ENCODE results near the gene MGRN1.

Gene MGRN1

DNA sequence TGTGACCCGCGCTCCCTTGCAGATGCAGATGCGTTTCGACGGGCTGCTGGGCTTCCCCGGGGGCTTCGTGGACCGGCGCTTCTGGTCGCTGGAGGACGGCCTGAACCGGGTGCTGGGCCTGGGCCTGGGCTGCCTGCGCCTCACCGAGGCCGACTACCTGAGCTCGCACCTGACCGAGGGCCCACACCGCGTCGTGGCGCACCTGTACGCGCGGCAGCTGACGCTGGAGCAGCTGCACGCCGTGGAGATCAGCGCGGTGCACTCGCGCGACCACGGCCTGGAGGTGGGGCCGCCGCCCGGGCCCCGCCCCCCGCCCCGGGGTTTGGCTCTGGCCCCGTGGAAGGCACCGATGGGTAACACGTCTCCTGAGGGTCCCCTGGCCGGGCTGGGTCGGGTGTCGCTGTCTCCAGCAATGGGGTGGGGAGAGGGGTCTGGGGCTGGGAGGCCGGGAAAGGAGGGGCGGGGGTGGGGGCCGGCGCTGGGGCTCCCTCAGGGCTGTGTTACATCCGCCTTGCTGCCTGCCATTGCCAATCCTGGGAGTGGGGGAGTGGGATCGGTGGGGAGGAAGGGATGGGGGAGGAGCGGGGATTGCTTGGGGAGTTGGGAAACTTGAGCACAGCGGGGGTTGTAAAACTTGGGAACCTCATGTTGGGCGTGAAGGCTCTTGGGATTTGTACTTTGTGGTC, 69.5 kb downstream of the MGRN1 start:
- H3K27me3 ChIP-seq (ENCODE audit: control insufficient read depth, insufficient read depth, low read length, poor library complexity, severe bottlenecking), result no peaks in the 10 kb centered on the region
- no peaks in the 10 kb centered on the region for H3K9me3 ChIP-seq (ENCODE audit: control insufficient read depth, low read length)
- no peak overlapping the region for H3K27ac ChIP-seq (ENCODE audit: insufficient read depth, low read depth, low read length, poor library complexity, severe bottlenecking)
- 1 to 2% methylated on average over 54 of the region's 54 CpGs for WGBS, 2 experiments
- H3K4me1 ChIP-seq (ENCODE audit: control insufficient read depth, insufficient read depth, low read length), result peaks cover 9% of the 10 kb centered on the region
- peaks cover 6% of the 10 kb centered on the region for H3K36me3 ChIP-seq (ENCODE audit: control insufficient read depth, insufficient read depth, low read length)
- H3K4me3 ChIP-seq (ENCODE audit: insufficient read depth, low read depth, low read length), result peak overlapping the region; percentile 99

GRCh38 chr16:4694642-4695451, 70.2 kb downstream of the MGRN1 start:
- Histone ChIP-seq H3K9me3 (ENCODE audit: control insufficient read depth, low read length) (no peaks in the 10 kb centered on the region), H3K36me3 (ENCODE audit: control insufficient read depth, insufficient read depth, low read length) (peaks cover 12% of the 10 kb centered on the region), H3K4me3 (ENCODE audit: insufficient read depth, low read depth, low read length) (peak overlapping the region; percentile 99), H3K4me1 (ENCODE audit: control insufficient read depth, insufficient read depth, low read length) (peaks cover 9% of the 10 kb centered on the region), H3K27me3 (ENCODE audit: control insufficient read depth, insufficient read depth, low read length, poor library complexity, severe bottlenecking) (no peaks in the 10 kb centered on the region), H3K27ac (ENCODE audit: insufficient read depth, low read depth, low read length, poor library complexity, severe bottlenecking) (no peak overlapping the region)
- WGBS, 2 experiments, result 79 to 83% methylated on average over 26 of the region's 26 CpGs

DNA sequence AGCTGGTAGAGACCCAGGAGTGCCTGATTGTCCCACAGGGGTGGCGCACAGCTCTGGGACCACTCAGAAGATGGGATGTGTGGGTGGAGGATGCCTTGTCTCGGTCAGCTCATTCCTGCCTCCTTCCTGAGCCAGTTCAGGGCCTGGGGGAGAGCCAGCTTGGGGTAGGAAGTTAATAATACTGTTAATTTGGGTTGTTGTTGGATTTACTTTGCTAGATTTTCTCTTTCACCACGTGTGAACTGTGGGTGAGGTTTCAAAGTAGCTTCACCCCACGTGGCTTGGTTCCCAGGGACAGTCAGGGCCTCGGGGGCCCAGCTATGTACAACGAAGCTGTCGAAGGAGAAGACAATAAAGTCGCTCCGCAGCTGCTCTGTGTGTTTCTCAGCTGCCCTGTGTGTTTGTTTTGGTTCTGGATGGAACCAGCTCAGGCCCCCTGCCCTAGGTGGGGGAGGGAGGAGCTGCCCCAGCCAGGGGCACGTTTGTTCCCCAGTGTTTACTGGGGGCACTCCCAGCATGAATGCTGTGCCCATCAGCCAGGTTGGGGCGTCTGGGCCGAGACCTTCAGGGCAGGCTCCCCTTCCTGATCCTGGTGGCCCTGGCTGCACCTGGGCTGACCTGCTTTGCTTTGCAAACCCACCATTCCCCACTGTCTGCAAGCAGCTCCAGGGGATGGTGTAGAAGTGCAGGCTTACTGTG, 71.0 kb downstream of the MGRN1 start:
- Histone ChIP-seq H3K36me3 (ENCODE audit: control insufficient read depth, insufficient read depth, low read length) (peaks cover 15% of the 10 kb centered on the region), H3K9me3 (ENCODE audit: control insufficient read depth, low read length) (no peaks in the 10 kb centered on the region), H3K27me3 (ENCODE audit: control insufficient read depth, insufficient read depth, low read length, poor library complexity, severe bottlenecking) (no peaks in the 10 kb centered on the region), H3K4me1 (ENCODE audit: control insufficient read depth, insufficient read depth, low read length) (peaks cover 9% of the 10 kb centered on the region), H3K4me3 (ENCODE audit: insufficient read depth, low read depth, low read length) (no peak overlapping the region), H3K27ac (ENCODE audit: insufficient read depth, low read depth, low read length, poor library complexity, severe bottlenecking) (no peak overlapping the region)
- WGBS, 2 experiments, result 87 to 89% methylated on average over 12 of the region's 12 CpGs

DNA sequence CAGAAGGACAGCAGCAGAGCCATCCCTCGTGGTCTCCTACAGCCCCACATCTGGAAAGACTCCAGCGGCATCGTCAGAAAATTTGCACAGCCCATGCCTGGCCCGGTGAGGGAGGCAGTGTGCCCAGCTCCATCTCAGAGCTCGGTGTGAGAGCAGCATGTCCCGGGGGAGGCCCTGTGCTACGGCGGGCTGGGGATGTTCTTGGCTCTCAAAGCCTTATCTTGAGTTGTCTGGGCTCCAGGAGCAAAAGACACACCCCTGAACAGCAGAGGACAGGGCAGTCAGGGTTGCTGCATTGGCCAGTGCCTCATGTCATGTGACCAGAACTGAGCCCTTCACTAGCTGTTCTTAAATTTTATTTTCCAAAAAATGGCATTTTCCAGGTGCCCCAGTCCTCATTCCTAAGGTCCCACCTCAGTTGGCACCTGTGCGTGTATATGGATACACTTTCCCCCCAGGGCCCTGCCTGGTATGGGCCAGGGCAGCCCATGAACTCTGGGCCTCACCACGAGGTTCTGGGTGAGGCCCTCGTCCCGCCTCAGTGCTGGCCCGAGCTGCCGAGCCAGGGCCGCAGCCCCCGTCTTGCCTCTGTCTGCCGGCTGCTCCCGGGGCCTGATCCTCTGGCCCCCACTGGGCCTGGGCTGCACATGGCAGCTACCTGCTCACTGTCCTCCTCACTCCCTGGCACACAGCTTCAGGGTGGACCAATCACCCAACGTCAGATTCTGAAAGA, 71.7 kb downstream of the MGRN1 start:
- Histone ChIP-seq H3K36me3 (ENCODE audit: control insufficient read depth, insufficient read depth, low read length) (peaks cover 22% of the 10 kb centered on the region), H3K4me3 (ENCODE audit: insufficient read depth, low read depth, low read length) (no peak overlapping the region), H3K9me3 (ENCODE audit: control insufficient read depth, low read length) (no peaks in the 10 kb centered on the region), H3K27ac (ENCODE audit: insufficient read depth, low read depth, low read length, poor library complexity, severe bottlenecking) (no peak overlapping the region), H3K4me1 (ENCODE audit: control insufficient read depth, insufficient read depth, low read length) (peaks cover 9% of the 10 kb centered on the region), H3K27me3 (ENCODE audit: control insufficient read depth, insufficient read depth, low read length, poor library complexity, severe bottlenecking) (no peaks in the 10 kb centered on the region)
- 94 to 95% methylated on average over 19 of the region's 19 CpGs for WGBS, 2 experiments

GRCh38 chr16:4696905-4697847, 72.5 kb downstream of the MGRN1 start:
- no peak overlapping the region for H3K4me3 ChIP-seq (ENCODE audit: insufficient read depth, low read depth, low read length)
- H3K9me3 ChIP-seq (ENCODE audit: control insufficient read depth, low read length), result no peaks in the 10 kb centered on the region
- H3K27ac ChIP-seq (ENCODE audit: insufficient read depth, low read depth, low read length, poor library complexity, severe bottlenecking), result no peak overlapping the region
- H3K36me3 ChIP-seq (ENCODE audit: control insufficient read depth, insufficient read depth, low read length), result peaks cover 26% of the 10 kb centered on the region
- H3K4me1 ChIP-seq (ENCODE audit: control insufficient read depth, insufficient read depth, low read length), result peaks cover 7% of the 10 kb centered on the region
- whole genome bisulfite sequencing, 2 experiments, result 93 to 95% methylated on average over 33 of the region's 33 CpGs
- H3K27me3 ChIP-seq (ENCODE audit: control insufficient read depth, insufficient read depth, low read length, poor library complexity, severe bottlenecking), result no peaks in the 10 kb centered on the region

DNA sequence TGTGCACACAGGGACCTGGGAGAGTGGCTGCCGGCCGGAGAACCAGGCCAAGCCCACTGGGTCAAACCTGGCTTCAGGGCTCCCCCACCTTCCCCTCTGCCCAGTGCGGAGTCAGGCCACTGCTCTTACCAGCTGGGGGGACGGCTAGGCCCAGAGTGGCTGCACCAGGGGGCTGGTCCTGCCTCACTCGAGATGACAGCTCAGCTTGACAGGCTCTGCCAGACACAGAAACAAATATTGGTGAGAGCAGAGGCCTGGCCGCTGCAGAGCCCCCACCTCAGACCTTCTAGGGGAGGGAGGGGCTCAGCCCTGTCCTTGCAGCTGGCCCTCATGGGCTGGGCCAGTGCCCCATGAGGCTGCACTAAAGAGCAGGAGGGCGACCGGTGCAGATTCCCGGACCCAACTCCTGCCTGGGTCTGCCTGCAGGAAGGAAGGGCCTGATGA, 73.2 kb downstream of the MGRN1 start:
- Histone ChIP-seq H3K27me3 (ENCODE audit: control insufficient read depth, insufficient read depth, low read length, poor library complexity, severe bottlenecking) (no peaks in the 10 kb centered on the region), H3K4me3 (ENCODE audit: insufficient read depth, low read depth, low read length) (no peak overlapping the region), H3K27ac (ENCODE audit: insufficient read depth, low read depth, low read length, poor library complexity, severe bottlenecking) (no peak overlapping the region), H3K4me1 (ENCODE audit: control insufficient read depth, insufficient read depth, low read length) (peaks cover 2% of the 10 kb centered on the region), H3K36me3 (ENCODE audit: control insufficient read depth, insufficient read depth, low read length) (peaks cover 26% of the 10 kb centered on the region), H3K9me3 (ENCODE audit: control insufficient read depth, low read length) (no peaks in the 10 kb centered on the region)
- WGBS, 2 experiments, result 93 to 96% methylated on average over 9 of the region's 9 CpGs

GRCh38 chr16:4698321-4699045, 73.9 kb downstream of the MGRN1 start:
- Histone ChIP-seq H3K4me1 (ENCODE audit: control insufficient read depth, insufficient read depth, low read length) (peaks cover 2% of the 10 kb centered on the region), H3K27me3 (ENCODE audit: control insufficient read depth, insufficient read depth, low read length, poor library complexity, severe bottlenecking) (no peaks in the 10 kb centered on the region), H3K36me3 (ENCODE audit: control insufficient read depth, insufficient read depth, low read length) (peaks cover 26% of the 10 kb centered on the region), H3K9me3 (ENCODE audit: control insufficient read depth, low read length) (no peaks in the 10 kb centered on the region), H3K27ac (ENCODE audit: insufficient read depth, low read depth, low read length, poor library complexity, severe bottlenecking) (no peak overlapping the region), H3K4me3 (ENCODE audit: insufficient read depth, low read depth, low read length) (no peak overlapping the region)
- 96% methylated on average over 36 of the region's 36 CpGs for WGBS, 2 experiments

- peaks cover 2% of the 10 kb centered on the region for H3K4me1 ChIP-seq (ENCODE audit: control insufficient read depth, insufficient read depth, low read length)
- WGBS, 2 experiments, result 94% methylated on average over 19 of the region's 19 CpGs
- no peaks in the 10 kb centered on the region for H3K27me3 ChIP-seq (ENCODE audit: control insufficient read depth, insufficient read depth, low read length, poor library complexity, severe bottlenecking)
- no peak overlapping the region for H3K27ac ChIP-seq (ENCODE audit: insufficient read depth, low read depth, low read length, poor library complexity, severe bottlenecking)
- no peaks in the 10 kb centered on the region for H3K9me3 ChIP-seq (ENCODE audit: control insufficient read depth, low read length)
- H3K4me3 ChIP-seq (ENCODE audit: insufficient read depth, low read depth, low read length), result no peak overlapping the region
- H3K36me3 ChIP-seq (ENCODE audit: control insufficient read depth, insufficient read depth, low read length), result peaks cover 26% of the 10 kb centered on the region
Observed at GRCh38 chr16:4699046-4699556, 74.5 kb downstream of the MGRN1 start.

All from ectodermal cell (in vitro differentiated cells).